Motor neuron (in vitro differentiated cells): ENCODE measurements around the gene ICA1L. TPM values are rescaled to one million over a fixed set of nuclear protein-coding genes. Genes with fewer than 3 reads are reported as not detected.

Experiments
- ATAC-seq, 8 experiments: fragments of 200-7000 bp; cut with Tn5 transposase; replicated peaks in 6 of 8; 2 replicates each; pipeline ENCODE4 v1.8.0; 2021; ENCODE audit warnings: mild to moderate bottlenecking in 8 of 8, moderate library complexity in 8 of 8
- H3K27ac ChIP-seq, 2 donors: fragments of 250-450 bp; sonication (Bioruptor Pico); 2 replicates each; pipeline ENCODE4 v1.9.0; 2021; ENCODE audit warnings: antibody characterized with exemption in 2 of 2, mild to moderate bottlenecking in 2 of 2, moderate library complexity in 1 of 2
- H3K4me1 ChIP-seq, 2 donors: fragments of 250-450 bp; sonication (Bioruptor Pico); replicated peaks in 1 of 2; 2 replicates each; pipeline ENCODE4 v1.6.1; 2021; ENCODE audit warnings: antibody characterized with exemption in 2 of 2, mild to moderate bottlenecking in 2 of 2, moderate library complexity in 1 of 2
- H3K4me3 ChIP-seq, 5 donors: fragments of 250-450 bp; sonication (Bioruptor Pico); 2 replicates each; pipeline ENCODE4 v1.9.0; 2021; ENCODE audit warnings: antibody characterized with exemption in 5 of 5, mild to moderate bottlenecking in 5 of 5, moderate library complexity in 4 of 5
- WGBS, 10 experiments: fragments of 450-650 bp; shearing (Covaris generic); methylation state at CpG; one replicate each; pipeline ENCODE4 v1.0.0; 2022; 5-methylcytosine and 5-hydroxymethylcytosine counted together
- in situ Hi-C, 9 experiments: fragments of 400-800 bp; cut with MboI; loops; one replicate each; pipeline ENCODE4 v1.15.0; 2021; ENCODE audit warnings: low sequenced_read_pairs in 9 of 9, low pct_unique_long_range_greater_than_20kb in 2 of 9; ENCODE audit not compliant: unreplicated experiment in 9 of 9
- total RNA-seq, 8 experiments: library from RNA; unstranded; fragments of 300-600 nt; gene quantifications; 2 replicates each; pipeline versions ENCODE4 v1.2.3 to v1.2.4, GENCODE V29; 2022

The ICA1L gene
- total RNA-seq, 8 experiments from 2014 or later: 1.8 to 38.5 (median 13.7) TPM

DNA sequence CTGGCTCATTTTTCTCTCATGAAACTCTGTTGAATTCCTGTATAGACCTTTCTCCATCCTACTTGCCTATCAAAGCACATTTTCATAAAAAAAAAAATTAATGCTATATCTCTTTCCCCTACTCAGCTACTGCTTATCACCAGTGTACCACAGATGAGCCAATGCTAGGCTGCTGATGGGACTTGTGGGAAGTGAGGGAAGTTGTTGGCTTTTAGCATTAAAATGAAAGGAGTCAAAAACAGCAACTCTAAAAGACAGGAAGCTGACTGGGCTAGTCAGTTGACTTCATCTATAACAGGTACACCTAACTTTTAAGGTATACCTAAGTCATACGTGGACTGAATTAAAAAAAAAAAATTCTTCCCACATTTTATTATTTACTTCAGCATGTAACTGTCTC is 134.7 kb downstream of the ICA1L start:
- no peak for ATAC-seq
- no peak overlapping the region for H3K27ac ChIP-seq
- no peaks in the 10 kb centered on the region for H3K4me1 ChIP-seq
- in situ Hi-C loops: no loop called here
- 78 to 100% (median 88%) methylated on average over 1 of the region's 1 CpG; no CpG with 5 or more reads in 2 of the 10 experiments for WGBS, 10 experiments
- H3K4me3 ChIP-seq: no peak overlapping the region

DNA sequence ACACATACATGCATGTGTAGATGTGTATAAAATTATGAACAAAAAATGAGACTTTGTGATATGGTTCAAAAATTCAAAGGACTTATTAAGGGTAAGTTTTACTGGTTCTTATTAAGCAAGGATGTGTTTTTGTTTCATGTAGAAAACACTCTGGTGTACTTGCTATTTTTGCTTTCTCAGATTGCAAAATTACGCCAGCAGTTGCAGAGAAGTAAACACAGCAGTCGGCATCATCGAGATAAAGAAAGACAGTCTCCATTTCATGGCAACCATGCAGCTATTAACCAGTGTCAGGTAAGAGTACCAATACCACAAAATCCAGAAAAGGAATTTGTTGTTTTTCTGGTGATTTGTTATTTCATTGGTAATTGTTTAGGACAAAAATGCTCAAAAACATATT is 145.5 kb downstream of the ICA1L start:
- H3K4me3 ChIP-seq: no peak overlapping the region
- no peak for ATAC-seq
- no peaks in the 10 kb centered on the region for H3K4me1 ChIP-seq
- no peak overlapping the region for H3K27ac ChIP-seq
- in situ Hi-C loops: no loop called here
- 89 to 100% (median 100%) methylated on average over 1 to 3 of the region's 3 CpGs; no CpG with 5 or more reads in 1 of the 10 experiments for WGBS, 10 experiments

DNA sequence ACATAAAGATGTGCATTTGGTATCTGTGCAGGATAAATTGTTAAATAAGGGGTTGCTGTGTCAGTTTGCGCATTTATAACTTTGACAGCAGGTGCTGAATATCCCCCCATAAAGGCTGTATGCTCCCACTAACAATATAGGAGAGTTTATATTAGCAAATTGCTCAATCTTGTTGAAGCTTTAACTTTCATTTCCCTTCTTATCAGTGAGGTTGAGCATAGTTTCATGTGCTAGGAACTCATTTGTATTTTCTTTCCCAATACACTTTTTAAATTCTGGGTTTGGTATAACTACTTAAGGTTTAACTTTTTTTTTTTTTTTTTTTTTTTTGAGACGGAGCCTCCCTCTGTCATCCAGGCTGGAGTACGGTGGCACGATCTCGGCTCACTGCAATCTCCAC is 147.8 kb downstream of the ICA1L start:
- in situ Hi-C loops: no loop called here
- H3K27ac ChIP-seq: no peak overlapping the region
- no peak for ATAC-seq
- no peaks in the 10 kb centered on the region for H3K4me1 ChIP-seq
- H3K4me3 ChIP-seq: no peak overlapping the region
- WGBS, 10 experiments: 91 to 100% (median 100%) methylated on average over 1 to 5 of the region's 5 CpGs; no CpG with 5 or more reads in 2 of the 10 experiments

Other genes with a start within 250 kb of the ICA1L start
- 10 to 100 TPM in 5 of 8 experiments, 1 to 10 TPM in 3; 1.7 to 22.0 (median 14.2) TPM for gene FAM117B, start 236.8 kb downstream of the ICA1L start, total RNA-seq
- 10 to 100 TPM; 18.7 to 72.1 (median 32.9) TPM for gene WDR12, start 39.9 kb upstream of the ICA1L start, total RNA-seq
- 10 to 100 TPM in 2 of 8 experiments, 1 to 10 TPM in 6; 5.8 to 18.8 (median 7.8) TPM for gene CARF, start 40.5 kb upstream of the ICA1L start, total RNA-seq
- 10 to 100 TPM in 6 of 8 experiments, 1 to 10 TPM in 2; 7.3 to 24.2 (median 10.9) TPM for gene NBEAL1, start 143.1 kb upstream of the ICA1L start, total RNA-seq